ENCODE data around the gene AFAP1.

Gene AFAP1

GRCh38 chr4:7830747-7831146 lies 108.9 kb downstream of the AFAP1 start:
- no peak overlapping the region for H3K4me2 ChIP-seq
- H3K4me3 ChIP-seq (IDR thresholded peaks at IDR 0.05; ENCODE audit: insufficient read depth, low read depth, low read length) = no peak overlapping the region
- no peaks in the 10 kb centered on the region for H3K4me1 ChIP-seq (ENCODE audit: low read depth, poor library complexity, severe bottlenecking)
- no peak overlapping the region for H3K27ac ChIP-seq
- no peaks in the 10 kb centered on the region for H4K20me1 ChIP-seq (ENCODE audit: insufficient read depth)
- no peak for TF ChIP-seq CTCF (conservative IDR thresholded peaks at IDR 0.05; ENCODE audit: low read depth, low read length)
- H3K9ac ChIP-seq = no peak overlapping the region
- no peaks in the 10 kb centered on the region for H3K36me3 ChIP-seq (ENCODE audit: insufficient read depth)
- H3K27me3 ChIP-seq (ENCODE audit: insufficient read depth, low read depth) = no peaks in the 10 kb centered on the region
- no peaks in the 10 kb centered on the region for H3K79me2 ChIP-seq (ENCODE audit: insufficient read depth, low read depth)
- H2AFZ ChIP-seq (ENCODE audit: low read depth) = no peak overlapping the region

- Histone ChIP-seq H3K4me2 (no peak overlapping the region), H3K4me3 (IDR thresholded peaks at IDR 0.05; ENCODE audit: insufficient read depth, low read depth, low read length) (no peak overlapping the region), H3K27ac (no peak overlapping the region), H3K27me3 (ENCODE audit: insufficient read depth, low read depth) (no peaks in the 10 kb centered on the region), H3K9ac (no peak overlapping the region), H2AFZ (ENCODE audit: low read depth) (no peak overlapping the region), H3K4me1 (ENCODE audit: low read depth, poor library complexity, severe bottlenecking) (no peaks in the 10 kb centered on the region), H4K20me1 (ENCODE audit: insufficient read depth) (no peaks in the 10 kb centered on the region), H3K79me2 (ENCODE audit: insufficient read depth, low read depth) (no peaks in the 10 kb centered on the region), H3K36me3 (ENCODE audit: insufficient read depth) (no peaks in the 10 kb centered on the region)
- no peak for TF ChIP-seq CTCF (conservative IDR thresholded peaks at IDR 0.05; ENCODE audit: low read depth, low read length)
Observed at GRCh38 chr4:7829652-7830580, 109.7 kb downstream of the AFAP1 start.

GRCh38 chr4:7828793-7829301 lies 110.8 kb downstream of the AFAP1 start:
- Histone ChIP-seq H3K27me3 (ENCODE audit: insufficient read depth, low read depth) (no peaks in the 10 kb centered on the region), H3K4me1 (ENCODE audit: low read depth, poor library complexity, severe bottlenecking) (no peaks in the 10 kb centered on the region), H2AFZ (ENCODE audit: low read depth) (no peak overlapping the region), H3K4me3 (IDR thresholded peaks at IDR 0.05; ENCODE audit: insufficient read depth, low read depth, low read length) (no peak overlapping the region), H3K9ac (no peak overlapping the region), H3K36me3 (ENCODE audit: insufficient read depth) (no peaks in the 10 kb centered on the region), H3K27ac (no peak overlapping the region), H3K4me2 (no peak overlapping the region), H3K79me2 (ENCODE audit: insufficient read depth, low read depth) (no peaks in the 10 kb centered on the region), H4K20me1 (ENCODE audit: insufficient read depth) (no peaks in the 10 kb centered on the region)
- TF ChIP-seq CTCF (conservative IDR thresholded peaks at IDR 0.05; ENCODE audit: low read depth, low read length) = no peak

- Histone ChIP-seq H3K36me3 (ENCODE audit: insufficient read depth) (no peaks in the 10 kb centered on the region), H3K9ac (no peak overlapping the region), H3K27ac (no peak overlapping the region), H3K27me3 (ENCODE audit: insufficient read depth, low read depth) (no peaks in the 10 kb centered on the region), H2AFZ (ENCODE audit: low read depth) (no peak overlapping the region), H3K4me1 (ENCODE audit: low read depth, poor library complexity, severe bottlenecking) (no peaks in the 10 kb centered on the region), H4K20me1 (ENCODE audit: insufficient read depth) (no peaks in the 10 kb centered on the region), H3K4me2 (no peak overlapping the region), H3K4me3 (IDR thresholded peaks at IDR 0.05; ENCODE audit: insufficient read depth, low read depth, low read length) (no peak overlapping the region), H3K79me2 (ENCODE audit: insufficient read depth, low read depth) (no peaks in the 10 kb centered on the region)
- TF ChIP-seq CTCF (conservative IDR thresholded peaks at IDR 0.05; ENCODE audit: low read depth, low read length) = no peak
Observed at GRCh38 chr4:7828011-7828720, 111.5 kb downstream of the AFAP1 start.
